ENCODE measurements around the gene PSMF1.
"Not testable (repeated sequence)": the region's sequence is repeated elsewhere in the genome, so short reads cannot be mapped to it uniquely, and the experiment has no call there.

PSMF1 gene

GRCh38 chr20:1215386-1216170 lies 97.2 kb downstream of the PSMF1 start:
- DNase-seq (ENCODE audit: low read depth): no peak

- DNase-seq (ENCODE audit: low read depth): not testable (repeated sequence)
These were observed 98.4 kb downstream of the PSMF1 start for GRCh38 chr20:1216527-1217427.

All from GM04504 (cell line).